ENCODE data around the gene AVPR1B. TPM values are rescaled to one million over a fixed set of nuclear protein-coding genes. Genes with fewer than 3 reads are reported as not detected.

AVPR1B gene, protein sequence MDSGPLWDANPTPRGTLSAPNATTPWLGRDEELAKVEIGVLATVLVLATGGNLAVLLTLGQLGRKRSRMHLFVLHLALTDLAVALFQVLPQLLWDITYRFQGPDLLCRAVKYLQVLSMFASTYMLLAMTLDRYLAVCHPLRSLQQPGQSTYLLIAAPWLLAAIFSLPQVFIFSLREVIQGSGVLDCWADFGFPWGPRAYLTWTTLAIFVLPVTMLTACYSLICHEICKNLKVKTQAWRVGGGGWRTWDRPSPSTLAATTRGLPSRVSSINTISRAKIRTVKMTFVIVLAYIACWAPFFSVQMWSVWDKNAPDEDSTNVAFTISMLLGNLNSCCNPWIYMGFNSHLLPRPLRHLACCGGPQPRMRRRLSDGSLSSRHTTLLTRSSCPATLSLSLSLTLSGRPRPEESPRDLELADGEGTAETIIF
- total RNA-seq: not detected in 2 replicates

DNA sequence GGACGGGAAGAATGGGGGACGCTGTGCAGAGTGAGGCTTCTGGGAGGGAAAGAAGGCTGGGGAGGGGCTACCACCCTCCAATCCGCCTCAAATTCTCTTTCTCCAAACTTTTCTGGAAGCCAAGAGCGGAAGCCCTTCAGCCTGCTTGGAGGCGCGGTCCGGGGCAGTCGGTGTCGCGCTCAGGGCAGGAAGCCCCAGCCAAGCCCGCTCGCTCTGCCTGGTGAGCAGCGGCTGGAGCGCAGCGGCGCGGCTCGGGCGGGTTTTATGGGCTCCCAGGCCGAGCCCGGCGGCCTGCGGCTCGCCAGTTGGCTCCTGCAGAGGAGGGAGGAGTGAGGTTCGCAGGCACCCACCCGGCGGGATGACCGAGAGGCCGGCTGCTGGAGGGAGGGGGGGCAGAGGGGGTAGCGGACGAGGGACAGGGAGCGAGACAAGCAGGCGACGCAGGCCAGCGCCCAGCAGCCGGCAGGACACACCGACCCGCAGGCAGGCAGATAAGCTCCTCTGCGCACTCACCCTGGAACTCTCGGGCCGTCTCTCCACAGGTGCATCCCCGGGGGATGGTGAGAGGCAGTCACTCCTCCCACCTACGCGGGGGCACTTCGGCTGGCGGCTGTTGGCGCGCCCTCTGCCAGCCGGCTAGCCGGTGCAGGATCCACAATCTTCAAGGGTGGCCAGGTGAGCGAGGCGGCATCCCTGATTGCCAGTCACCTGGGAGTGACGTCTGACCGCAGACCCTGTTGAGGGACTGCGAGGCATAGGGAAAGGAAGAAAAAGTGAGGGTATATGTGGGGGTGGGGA lies at the start of gene AVPR1B:
Gene AVPR1B, minus strand, starts transcription at position 238 of the 798 bp plus-strand sequence. CDS start 498 bp downstream, outside the sequence.

Other genes starting within 250 kb of the AVPR1B start
- gene SLC26A9, start 173.9 kb downstream of the AVPR1B start, total RNA-seq: 0.34 and 0.53 TPM in 2 replicates
- gene RAB7B, start 114.0 kb downstream of the AVPR1B start, total RNA-seq: 0.10 TPM in 1 of 2 replicates, not detected in the other
- gene CTSE, start 93.5 kb downstream of the AVPR1B start, total RNA-seq: not detected in 2 replicates
- not detected in 2 replicates for gene RHEX, start 64.2 kb downstream of the AVPR1B start, total RNA-seq
- gene FAM72A, start 85.5 kb upstream of the AVPR1B start, total RNA-seq: 7.9 TPM in 2 replicates
- 49.5 and 73.1 TPM in 2 replicates for gene SRGAP2, start 86.2 kb upstream of the AVPR1B start, total RNA-seq